Fibroblast of lung (primary cell): ENCODE data around the gene FGF3.

ENCODE experiments used
- EZH2 ChIP-seq: IDR thresholded peaks from 2 replicates; pipeline ENCODE4 v1.5.1; 2012; ENCODE audit warnings: low read length, control low read depth, mild to moderate bottlenecking; ENCODE audit errors: missing control alignments
- TF ChIP-seq, protein P1 (sequence below), 2 donors: IDR thresholded peaks in 1 of 2; conservative IDR thresholded peaks in 1 of 2; 1 replicate in 1 of 2; 2 replicates in 1 of 2; pipeline ENCODE4 v1.5.1; 2011 to 2012; ENCODE audit warnings: low read length in 2 of 2, control low read depth in 1 of 2, inconsistent platforms in 1 of 2, low read depth in 1 of 2, mild to moderate bottlenecking in 1 of 2

DNA sequence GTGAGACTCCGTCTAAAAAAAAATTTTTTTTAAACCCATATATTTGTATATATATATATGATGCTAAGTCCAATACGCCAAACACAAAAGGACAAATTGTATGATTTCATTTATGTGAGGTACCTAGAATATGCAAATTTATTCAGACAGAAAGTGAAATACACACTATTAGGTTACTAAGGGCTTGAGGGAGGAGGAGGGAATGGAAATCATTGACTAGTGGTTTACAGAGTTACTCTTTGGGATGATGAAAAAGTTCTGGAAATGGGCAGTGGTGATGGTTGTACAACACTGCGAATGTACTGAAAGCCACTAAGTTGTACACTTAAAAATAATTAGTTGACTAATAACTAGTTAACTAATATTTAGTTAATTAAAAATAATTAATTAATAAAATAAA, 36.2 kb upstream of the FGF3 start:
- TF ChIP-seq, protein P1, sequence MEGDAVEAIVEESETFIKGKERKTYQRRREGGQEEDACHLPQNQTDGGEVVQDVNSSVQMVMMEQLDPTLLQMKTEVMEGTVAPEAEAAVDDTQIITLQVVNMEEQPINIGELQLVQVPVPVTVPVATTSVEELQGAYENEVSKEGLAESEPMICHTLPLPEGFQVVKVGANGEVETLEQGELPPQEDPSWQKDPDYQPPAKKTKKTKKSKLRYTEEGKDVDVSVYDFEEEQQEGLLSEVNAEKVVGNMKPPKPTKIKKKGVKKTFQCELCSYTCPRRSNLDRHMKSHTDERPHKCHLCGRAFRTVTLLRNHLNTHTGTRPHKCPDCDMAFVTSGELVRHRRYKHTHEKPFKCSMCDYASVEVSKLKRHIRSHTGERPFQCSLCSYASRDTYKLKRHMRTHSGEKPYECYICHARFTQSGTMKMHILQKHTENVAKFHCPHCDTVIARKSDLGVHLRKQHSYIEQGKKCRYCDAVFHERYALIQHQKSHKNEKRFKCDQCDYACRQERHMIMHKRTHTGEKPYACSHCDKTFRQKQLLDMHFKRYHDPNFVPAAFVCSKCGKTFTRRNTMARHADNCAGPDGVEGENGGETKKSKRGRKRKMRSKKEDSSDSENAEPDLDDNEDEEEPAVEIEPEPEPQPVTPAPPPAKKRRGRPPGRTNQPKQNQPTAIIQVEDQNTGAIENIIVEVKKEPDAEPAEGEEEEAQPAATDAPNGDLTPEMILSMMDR (conservative IDR thresholded peaks at IDR 0.05 in 1 of 2, IDR thresholded peaks at IDR 0.05 in 1 of 2; ENCODE audit: low read depth in 1 of 2, low read length in 2 of 2), result no peak
- no peak for TF ChIP-seq EZH2
